H1 (cell line): ENCODE measurements around the gene PRDX2.

ENCODE experiments used
- ASH2L ChIP-seq: fragments of 200-600, 300-600 bp; sonication (generic); IDR thresholded peaks from one replicate; pipeline ENCODE4 v1.7.1; 2017; ENCODE audit warnings: low read length
- EP300 ChIP-seq, 2 experiments: IDR thresholded peaks; 1 replicate in 1 of 2; 2 replicates in 1 of 2; pipeline ENCODE4 v1.6.1; 2011 to 2012; ENCODE audit warnings: low read depth in 2 of 2, low read length in 2 of 2, mild to moderate bottlenecking in 2 of 2, borderline replicate concordance in 1 of 2, inconsistent platforms in 1 of 2, moderate library complexity in 1 of 2
- EZH2 ChIP-seq: fragments of 200-600 bp; sonication (generic); IDR thresholded peaks from 2 replicates; pipeline ENCODE4 v1.7.1; 2012; ENCODE audit warnings: low read depth, mild to moderate bottlenecking, moderate library complexity, low read length, inconsistent platforms; ENCODE audit not compliant: severe bottlenecking
- FOSL1 ChIP-seq: IDR thresholded peaks from 2 replicates; pipeline ENCODE4 v1.6.1; 2011; ENCODE audit warnings: mild to moderate bottlenecking, low read depth, low read length, moderate library complexity; ENCODE audit not compliant: insufficient read depth
- POLR2AphosphoS5 ChIP-seq: IDR thresholded peaks from 2 replicates; pipeline ENCODE4 v1.6.1; 2011; ENCODE audit warnings: low read depth, low read length
- RAD21 ChIP-seq, 2 experiments: IDR thresholded peaks in 1 of 2; conservative IDR thresholded peaks in 1 of 2; 2 replicates each; pipeline ENCODE4 v1.6.1; 2011; ENCODE audit warnings: low read depth in 2 of 2, low read length in 2 of 2, improper control_type of control experiment in 1 of 2, inconsistent platforms in 1 of 2, mild to moderate bottlenecking in 1 of 2, moderate library complexity in 1 of 2
- SP2 ChIP-seq: IDR thresholded peaks from 2 replicates; pipeline ENCODE4 v1.6.1; 2012; ENCODE audit warnings: mild to moderate bottlenecking, low read length, inconsistent platforms
- SP4 ChIP-seq: IDR thresholded peaks from 2 replicates; pipeline ENCODE4 v1.6.1; 2012; ENCODE audit warnings: low read length, inconsistent platforms
- TAF1 ChIP-seq: IDR thresholded peaks from 2 replicates; pipeline ENCODE4 v1.6.1; 2011; ENCODE audit warnings: mild to moderate bottlenecking, low read depth, low read length
- TBP ChIP-seq: IDR thresholded peaks from 2 replicates; pipeline ENCODE4 v1.6.1; 2011; ENCODE audit warnings: low read depth, low read length, improper control_type of control experiment
- YY1 ChIP-seq: IDR thresholded peaks from 2 replicates; pipeline ENCODE4 v1.6.1; 2011; ENCODE audit warnings: low read depth, mild to moderate bottlenecking, low read length
- TF ChIP-seq, protein P1 (sequence below), 3 experiments: IDR thresholded peaks; 1 replicate in 2 of 3; 2 replicates in 1 of 3; pipeline versions ENCODE4 v1.5.1 to v1.6.1; 2011; ENCODE audit warnings: low read length in 3 of 3, mild to moderate bottlenecking in 3 of 3, inconsistent platforms in 2 of 3, low read depth in 1 of 3, moderate library complexity in 1 of 3; ENCODE audit not compliant: insufficient read depth in 1 of 3; ENCODE audit errors: control extremely low read depth in 1 of 3

DNA sequence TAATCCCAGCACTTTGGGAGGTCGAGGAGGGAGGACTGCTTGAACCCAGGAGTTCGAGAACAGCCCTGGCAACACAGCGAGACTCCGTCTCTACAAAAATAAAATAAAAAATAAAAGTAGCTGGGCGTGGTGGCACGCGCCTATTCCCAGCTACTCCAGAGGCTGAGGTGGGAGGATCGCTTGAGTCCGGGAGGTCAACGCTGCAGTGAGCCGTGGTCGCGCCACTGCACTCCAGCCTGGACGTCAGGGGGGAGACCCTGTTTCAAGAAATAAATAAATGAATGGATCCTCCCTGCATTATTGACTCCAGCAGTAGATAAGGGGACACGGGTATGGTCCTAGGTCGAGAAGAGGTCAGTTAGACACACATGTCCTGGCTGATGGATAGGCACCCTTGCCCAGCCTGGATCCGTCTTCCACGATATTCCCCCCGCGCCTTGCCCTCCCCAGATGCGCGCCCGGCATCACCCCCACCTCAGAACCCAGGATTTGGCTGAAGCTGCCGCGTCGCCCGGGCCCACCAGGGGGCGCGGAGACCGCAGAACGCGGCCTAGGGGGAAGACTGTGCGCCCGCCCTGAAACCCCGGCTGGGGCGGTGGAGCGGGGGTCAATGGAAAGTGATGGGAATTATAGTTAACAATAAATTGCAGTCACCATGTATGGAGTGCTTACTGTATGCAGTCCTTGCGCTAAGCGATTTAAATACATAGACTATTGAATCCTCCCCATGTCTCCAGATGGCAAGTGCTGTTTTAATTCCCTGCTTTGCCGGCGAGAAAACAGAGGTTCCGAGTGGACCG is 24.2 kb downstream of the PRDX2 start:
- TF ChIP-seq, protein P1, sequence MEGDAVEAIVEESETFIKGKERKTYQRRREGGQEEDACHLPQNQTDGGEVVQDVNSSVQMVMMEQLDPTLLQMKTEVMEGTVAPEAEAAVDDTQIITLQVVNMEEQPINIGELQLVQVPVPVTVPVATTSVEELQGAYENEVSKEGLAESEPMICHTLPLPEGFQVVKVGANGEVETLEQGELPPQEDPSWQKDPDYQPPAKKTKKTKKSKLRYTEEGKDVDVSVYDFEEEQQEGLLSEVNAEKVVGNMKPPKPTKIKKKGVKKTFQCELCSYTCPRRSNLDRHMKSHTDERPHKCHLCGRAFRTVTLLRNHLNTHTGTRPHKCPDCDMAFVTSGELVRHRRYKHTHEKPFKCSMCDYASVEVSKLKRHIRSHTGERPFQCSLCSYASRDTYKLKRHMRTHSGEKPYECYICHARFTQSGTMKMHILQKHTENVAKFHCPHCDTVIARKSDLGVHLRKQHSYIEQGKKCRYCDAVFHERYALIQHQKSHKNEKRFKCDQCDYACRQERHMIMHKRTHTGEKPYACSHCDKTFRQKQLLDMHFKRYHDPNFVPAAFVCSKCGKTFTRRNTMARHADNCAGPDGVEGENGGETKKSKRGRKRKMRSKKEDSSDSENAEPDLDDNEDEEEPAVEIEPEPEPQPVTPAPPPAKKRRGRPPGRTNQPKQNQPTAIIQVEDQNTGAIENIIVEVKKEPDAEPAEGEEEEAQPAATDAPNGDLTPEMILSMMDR (IDR thresholded peaks at IDR 0.05; ENCODE audit: control extremely low read depth in 1 of 3, insufficient read depth in 1 of 3, low read depth in 1 of 3, low read length in 3 of 3), result peak; percentile 81 to 92 (median 81)
- TF ChIP-seq TBP, result no peak
- peak; percentile 74 to 84 for TF ChIP-seq RAD21 (IDR thresholded peaks at IDR 0.05 in 1 of 2, conservative IDR thresholded peaks at IDR 0.05 in 1 of 2; ENCODE audit: low read depth in 2 of 2, low read length in 2 of 2)
- no peak for TF ChIP-seq POLR2AphosphoS5
- no peak for TF ChIP-seq EZH2
- no peak for TF ChIP-seq SP4
- no peak for TF ChIP-seq SP2
- TF ChIP-seq ASH2L, result no peak
- TF ChIP-seq FOSL1, result no peak
- no peak for TF ChIP-seq TAF1
- TF ChIP-seq EP300 (IDR thresholded peaks at IDR 0.05; ENCODE audit: borderline replicate concordance in 1 of 2, low read depth in 2 of 2, low read length in 2 of 2), result peak in 1 of 2 experiments; percentile 41; a peak in 1 of 3 replicates
- no peak for TF ChIP-seq YY1
